OCI-LY1 (cell line): ENCODE measurements around the gene CSMD2.

Source experiments
- EZH2 ChIP-seq: fragments of 200-600 bp; sonication (generic), shearing (Covaris generic); IDR thresholded peaks from 2 replicates; pipeline ENCODE4 v1.8.0; 2017; ENCODE audit warnings: borderline replicate concordance, mixed run types, mild to moderate bottlenecking, antibody characterized with exemption, low read length, moderate library complexity, mixed read lengths
- TF ChIP-seq, protein P1 (sequence below): fragments of 200-600 bp; sonication (generic), shearing (Covaris generic); IDR thresholded peaks from 2 replicates; pipeline ENCODE4 v1.5.1; 2017; ENCODE audit warnings: mild to moderate bottlenecking, antibody characterized with exemption, low read length, moderate library complexity, mixed read lengths

- TF ChIP-seq EZH2, result no peak
- TF ChIP-seq, protein P1, sequence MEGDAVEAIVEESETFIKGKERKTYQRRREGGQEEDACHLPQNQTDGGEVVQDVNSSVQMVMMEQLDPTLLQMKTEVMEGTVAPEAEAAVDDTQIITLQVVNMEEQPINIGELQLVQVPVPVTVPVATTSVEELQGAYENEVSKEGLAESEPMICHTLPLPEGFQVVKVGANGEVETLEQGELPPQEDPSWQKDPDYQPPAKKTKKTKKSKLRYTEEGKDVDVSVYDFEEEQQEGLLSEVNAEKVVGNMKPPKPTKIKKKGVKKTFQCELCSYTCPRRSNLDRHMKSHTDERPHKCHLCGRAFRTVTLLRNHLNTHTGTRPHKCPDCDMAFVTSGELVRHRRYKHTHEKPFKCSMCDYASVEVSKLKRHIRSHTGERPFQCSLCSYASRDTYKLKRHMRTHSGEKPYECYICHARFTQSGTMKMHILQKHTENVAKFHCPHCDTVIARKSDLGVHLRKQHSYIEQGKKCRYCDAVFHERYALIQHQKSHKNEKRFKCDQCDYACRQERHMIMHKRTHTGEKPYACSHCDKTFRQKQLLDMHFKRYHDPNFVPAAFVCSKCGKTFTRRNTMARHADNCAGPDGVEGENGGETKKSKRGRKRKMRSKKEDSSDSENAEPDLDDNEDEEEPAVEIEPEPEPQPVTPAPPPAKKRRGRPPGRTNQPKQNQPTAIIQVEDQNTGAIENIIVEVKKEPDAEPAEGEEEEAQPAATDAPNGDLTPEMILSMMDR, result no peak
Measured at GRCh38 chr1:33507661-33508060, 657.4 kb downstream of the CSMD2 start.
